Activated T-helper 1 cell treated with anti-CD3 and anti-CD28 coated beads, Interleukin-12 subunit alpha, Interleukin-12 subunit beta, Interleukin-2, Interleukin-4 antibody, amounts not matched to agents 30 ng/mL and 10 ng/mL and 1 ng/mL, durations not matched to agents 14 hours and 24 hours and 36 hours (primary cell): ENCODE results near the gene RIPOR1. TPM values are rescaled to one million over a fixed set of nuclear protein-coding genes. Genes with fewer than 3 reads are reported as not detected.
"Not testable (repeated sequence)": the region's sequence is repeated elsewhere in the genome, so short reads cannot be mapped to it uniquely, and the experiment has no call there.

Experiments used
- DNase-seq: peaks from one replicate; pipeline ENCODE4 v3.0.0; 2021; ENCODE audit warnings: low spot score
- H3K27ac Mint-ChIP-seq: one replicate; pipeline ENCODE4 v1.8.0; 2021; ENCODE audit warnings: mild to moderate bottlenecking, mixed read lengths
- H3K27me3 Mint-ChIP-seq: one replicate; pipeline ENCODE4 v1.8.0; 2022; ENCODE audit warnings: mild to moderate bottlenecking, moderate library complexity, mixed read lengths; ENCODE audit not compliant: insufficient read depth
- H3K36me3 Mint-ChIP-seq: one replicate; pipeline ENCODE4 v1.8.0; 2021; ENCODE audit warnings: low read depth, mixed read lengths
- H3K4me1 Mint-ChIP-seq: one replicate; pipeline ENCODE4 v1.8.0; 2021; ENCODE audit warnings: low read depth, mixed read lengths
- H3K4me3 Mint-ChIP-seq: one replicate; pipeline ENCODE4 v1.8.0; 2021; ENCODE audit warnings: mild to moderate bottlenecking, moderate library complexity, mixed read lengths
- H3K9me3 Mint-ChIP-seq: one replicate; pipeline ENCODE4 v1.8.0; 2021; ENCODE audit warnings: mixed read lengths
- intact Hi-C: fragments of 100-400 bp; cut with micrococcal nuclease; formaldehyde crosslinking; loops from one replicate; pipeline ENCODE4 v1.15.1; 2024
- total RNA-seq: library from RNA; stranded (reverse); gene quantifications from 2 replicates; pipeline ENCODE4 v1.2.3, GENCODE V29; 2022

The RIPOR1 gene, protein sequence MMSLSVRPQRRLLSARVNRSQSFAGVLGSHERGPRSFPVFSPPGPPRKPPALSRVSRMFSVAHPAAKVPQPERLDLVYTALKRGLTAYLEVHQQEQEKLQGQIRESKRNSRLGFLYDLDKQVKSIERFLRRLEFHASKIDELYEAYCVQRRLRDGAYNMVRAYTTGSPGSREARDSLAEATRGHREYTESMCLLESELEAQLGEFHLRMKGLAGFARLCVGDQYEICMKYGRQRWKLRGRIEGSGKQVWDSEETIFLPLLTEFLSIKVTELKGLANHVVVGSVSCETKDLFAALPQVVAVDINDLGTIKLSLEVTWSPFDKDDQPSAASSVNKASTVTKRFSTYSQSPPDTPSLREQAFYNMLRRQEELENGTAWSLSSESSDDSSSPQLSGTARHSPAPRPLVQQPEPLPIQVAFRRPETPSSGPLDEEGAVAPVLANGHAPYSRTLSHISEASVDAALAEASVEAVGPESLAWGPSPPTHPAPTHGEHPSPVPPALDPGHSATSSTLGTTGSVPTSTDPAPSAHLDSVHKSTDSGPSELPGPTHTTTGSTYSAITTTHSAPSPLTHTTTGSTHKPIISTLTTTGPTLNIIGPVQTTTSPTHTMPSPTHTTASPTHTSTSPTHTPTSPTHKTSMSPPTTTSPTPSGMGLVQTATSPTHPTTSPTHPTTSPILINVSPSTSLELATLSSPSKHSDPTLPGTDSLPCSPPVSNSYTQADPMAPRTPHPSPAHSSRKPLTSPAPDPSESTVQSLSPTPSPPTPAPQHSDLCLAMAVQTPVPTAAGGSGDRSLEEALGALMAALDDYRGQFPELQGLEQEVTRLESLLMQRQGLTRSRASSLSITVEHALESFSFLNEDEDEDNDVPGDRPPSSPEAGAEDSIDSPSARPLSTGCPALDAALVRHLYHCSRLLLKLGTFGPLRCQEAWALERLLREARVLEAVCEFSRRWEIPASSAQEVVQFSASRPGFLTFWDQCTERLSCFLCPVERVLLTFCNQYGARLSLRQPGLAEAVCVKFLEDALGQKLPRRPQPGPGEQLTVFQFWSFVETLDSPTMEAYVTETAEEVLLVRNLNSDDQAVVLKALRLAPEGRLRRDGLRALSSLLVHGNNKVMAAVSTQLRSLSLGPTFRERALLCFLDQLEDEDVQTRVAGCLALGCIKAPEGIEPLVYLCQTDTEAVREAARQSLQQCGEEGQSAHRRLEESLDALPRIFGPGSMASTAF
- total RNA-seq, result 26.3 and 27.1 TPM in 2 replicates

DNA sequence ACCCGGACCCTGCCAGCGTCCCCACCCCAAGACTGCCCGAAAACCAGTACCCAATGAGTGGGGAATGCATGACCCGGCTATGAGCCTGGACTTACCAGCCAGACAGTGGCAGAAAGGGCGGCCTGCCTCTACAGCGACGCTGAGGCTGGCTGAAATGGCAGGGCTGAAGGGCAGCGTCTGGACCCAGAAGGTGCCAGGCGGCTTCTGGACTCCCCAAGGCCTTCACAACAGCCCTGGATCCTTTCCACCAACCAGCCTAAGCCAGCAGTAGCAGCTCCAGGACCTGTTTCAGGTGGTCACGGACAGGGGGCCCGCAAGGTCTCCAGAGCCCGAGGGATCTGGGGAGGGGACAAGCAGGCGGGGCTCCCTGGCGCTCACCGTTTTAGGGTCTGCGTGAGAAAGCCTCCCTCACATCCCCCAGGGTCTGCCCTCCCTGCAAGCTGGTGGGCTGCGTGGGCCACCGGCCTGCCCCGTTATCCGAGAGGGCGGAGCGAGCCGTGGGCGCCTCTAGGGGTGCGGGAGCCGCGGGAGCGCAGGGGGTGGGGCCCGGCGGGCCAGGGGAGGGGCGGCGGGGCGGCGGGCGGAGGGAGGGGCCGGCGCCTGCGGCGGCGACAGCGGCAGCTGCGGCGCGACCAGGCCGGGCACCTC, at the start of gene RIPOR1:
Gene RIPOR1 (plus strand): TSS at position 608 of the 648 bp plus-strand sequence. CDS start 9,618 bp downstream, outside the sequence.
- Mint-ChIP-seq H3K4me3 (peak within 1 kb of the TSS; percentile 80), H3K27me3 (peaks cover 40% of the 10 kb centered on the region), H3K4me1 (peaks cover 12% of the 10 kb centered on the region), H3K9me3 (no peaks in the 10 kb centered on the region), H3K36me3 (peaks cover 3% of the 10 kb centered on the region), H3K27ac (no peak within 1 kb of the TSS)
- intact Hi-C loops, result loop anchor here (1.0 to 10.0 kb wide), 2 partner anchors 9 to 276 kb away; partner anchors contain the start of genes RANBP10 and TSNAXIP1
- peak; percentile 34 for DNase-seq

DNA sequence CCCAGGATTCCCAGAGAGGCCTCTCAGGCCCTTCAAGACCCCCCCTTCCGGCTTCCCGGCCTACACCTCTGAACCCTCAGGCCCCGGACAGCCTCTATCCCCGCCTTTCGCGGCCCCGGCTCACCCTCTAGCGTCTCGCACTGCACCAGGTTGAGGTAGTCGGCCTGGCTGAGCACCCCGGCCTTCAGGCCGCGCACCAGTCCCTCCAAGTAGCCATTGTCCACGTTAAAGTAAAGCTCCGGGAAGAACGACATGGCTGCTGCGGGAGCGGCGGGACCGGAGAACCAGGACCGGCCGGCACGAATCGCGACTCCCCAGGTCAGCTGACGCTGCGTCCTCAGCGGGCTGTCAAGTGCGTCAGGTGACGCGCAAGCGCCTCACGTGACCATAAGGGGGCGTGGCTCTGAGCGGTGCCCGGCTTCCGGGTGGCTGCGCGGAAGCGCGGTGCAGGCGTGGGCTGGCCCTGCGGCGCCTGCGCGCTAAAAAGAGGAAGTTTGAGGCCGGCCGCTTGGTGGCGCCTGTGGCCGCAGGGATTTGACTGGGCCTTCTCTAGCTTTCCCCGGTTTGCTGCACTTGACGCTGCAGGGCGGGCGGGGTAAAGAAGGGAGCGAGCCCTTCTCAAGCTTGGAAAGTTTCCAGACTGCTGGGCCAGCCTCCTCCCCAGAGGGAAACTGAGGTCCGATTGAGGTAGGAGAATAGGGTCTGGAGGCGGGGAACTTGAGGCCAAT, 47.6 kb upstream of the RIPOR1 start, which contains the start of gene ATP6V0D1:
Gene ATP6V0D1 (minus strand): TSS at position 325 of the 728 bp plus-strand sequence. CDS start 71 bp downstream, at position 254.
- peak; percentile 99 for DNase-seq
- H3K27ac Mint-ChIP-seq, result peak within 1 kb of the TSS; percentile 97
- peaks cover 6% of the 10 kb centered on the region for H3K36me3 Mint-ChIP-seq
- intact Hi-C loops, result loop anchor here (1.0 to 2.0 kb wide), 14 partner anchors 13 to 601 kb away; partner anchors contain the start of genes ACD, CARMIL2, CENPT and CTCF
- H3K9me3 Mint-ChIP-seq, result no peaks in the 10 kb centered on the region
- H3K27me3 Mint-ChIP-seq, result no peaks in the 10 kb centered on the region
- peaks cover 17% of the 10 kb centered on the region for H3K4me1 Mint-ChIP-seq
- peak within 1 kb of the TSS; percentile 89 for H3K4me3 Mint-ChIP-seq

DNA sequence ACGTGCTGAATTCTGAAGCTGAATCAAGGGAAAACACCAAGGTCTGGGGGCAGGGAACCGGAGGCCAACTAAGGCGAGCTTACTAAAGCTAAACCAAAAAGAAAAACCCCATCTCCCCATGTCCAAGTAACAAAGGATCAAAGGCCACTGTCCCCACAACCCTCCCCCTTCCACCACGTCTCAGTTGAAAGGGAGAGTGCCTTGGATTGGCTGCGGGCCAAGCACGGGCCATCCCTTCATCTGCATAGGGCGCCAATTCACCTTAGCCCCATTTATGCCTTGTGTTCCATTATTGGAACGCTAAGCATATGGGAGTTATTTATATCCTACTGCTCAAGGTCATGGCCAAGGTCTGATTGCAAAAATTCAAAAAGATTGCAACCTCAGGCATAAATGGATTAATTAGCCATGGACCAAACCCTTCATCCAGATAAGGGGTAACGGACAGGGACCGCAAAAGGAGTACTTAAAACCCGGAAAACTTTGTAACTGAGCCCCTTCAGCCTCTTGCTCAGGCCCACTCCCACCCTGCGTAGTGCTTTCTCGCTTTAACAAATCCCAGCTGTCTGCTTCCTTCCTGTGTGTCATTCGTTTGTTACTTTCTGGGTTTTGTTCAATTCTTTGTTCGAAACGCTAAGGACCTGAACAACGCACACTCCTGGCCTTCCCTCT, 46.9 kb upstream of the RIPOR1 start:
- Mint-ChIP-seq H3K36me3 (peaks cover 6% of the 10 kb centered on the region), H3K9me3 (no peaks in the 10 kb centered on the region)
- intact Hi-C loops, result loop anchor here (1.0 to 2.0 kb wide), 14 partner anchors 13 to 601 kb away; partner anchors contain the start of genes ACD, CARMIL2, CENPT and CTCF

DNA sequence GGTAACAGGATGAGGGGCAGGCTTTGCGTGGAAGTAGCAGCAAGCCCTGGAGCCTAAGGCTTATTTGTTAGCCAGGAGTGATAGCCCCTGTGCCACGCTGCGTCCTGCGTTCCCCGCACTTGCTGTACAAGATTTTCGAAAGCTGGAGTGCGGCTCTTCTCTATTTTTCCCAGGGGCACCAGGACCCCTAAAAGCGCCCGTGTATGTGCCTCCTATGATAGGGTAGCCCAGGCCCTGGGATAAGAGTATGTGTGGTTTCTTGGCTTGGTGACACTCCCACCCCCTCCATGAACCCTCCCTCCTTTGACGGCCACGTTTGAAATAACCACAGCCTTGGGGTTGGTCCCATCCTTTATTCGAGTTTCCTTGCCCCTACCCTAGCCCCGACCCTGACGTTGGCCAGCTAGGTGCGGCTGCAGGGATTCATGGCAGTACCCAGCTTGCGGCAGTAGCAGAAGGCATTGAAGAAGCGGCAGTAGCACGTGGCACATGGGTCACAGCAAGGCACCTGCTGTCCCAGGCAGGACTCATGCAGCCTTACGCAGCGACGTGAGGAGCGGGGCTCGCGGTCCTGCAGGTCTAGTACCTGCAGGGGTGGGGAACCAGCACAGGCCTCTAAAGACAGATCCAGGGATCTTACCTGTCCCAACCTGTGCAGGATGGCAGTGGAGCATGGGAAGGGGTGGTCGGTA, 46.2 kb upstream of the RIPOR1 start:
- H3K27ac Mint-ChIP-seq, result peak overlapping the region; percentile 97
- no peaks in the 10 kb centered on the region for H3K27me3 Mint-ChIP-seq
- H3K4me1 Mint-ChIP-seq, result peaks cover 17% of the 10 kb centered on the region
- H3K9me3 Mint-ChIP-seq, result no peaks in the 10 kb centered on the region
- H3K36me3 Mint-ChIP-seq, result peaks cover 6% of the 10 kb centered on the region
- DNase-seq, result no peak
- peak overlapping the region; percentile 89 for H3K4me3 Mint-ChIP-seq
- intact Hi-C loops, result no loop called here

More for the DNA sequence above, 46.9 kb upstream of the RIPOR1 start:
- peak overlapping the region; percentile 89 for H3K4me3 Mint-ChIP-seq
- peak; percentile 44 for DNase-seq
- H3K4me1 Mint-ChIP-seq, result peaks cover 17% of the 10 kb centered on the region
- H3K27me3 Mint-ChIP-seq, result no peaks in the 10 kb centered on the region
- peak overlapping the region; percentile 97 for H3K27ac Mint-ChIP-seq

DNA sequence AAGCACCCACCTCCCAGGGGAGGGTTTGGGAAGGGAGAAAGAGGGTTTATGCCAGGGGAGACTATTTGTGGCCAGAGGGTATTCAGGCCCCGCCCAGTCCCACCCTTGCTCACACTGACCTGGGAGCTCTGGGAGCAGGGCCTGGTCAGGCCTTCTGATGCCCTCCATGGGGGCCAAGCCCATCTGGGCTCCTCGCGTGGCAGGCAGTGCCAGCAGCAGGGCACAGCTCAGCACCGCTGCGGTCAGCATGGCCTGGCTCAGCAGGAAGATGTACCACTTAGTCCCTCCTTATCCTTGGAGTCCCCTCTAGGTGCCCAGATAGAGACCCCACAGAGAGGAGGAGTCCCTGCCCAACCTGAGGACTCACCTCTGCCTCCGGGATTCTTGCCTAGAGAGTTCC, 45.5 kb upstream of the RIPOR1 start, which contains the start of gene AGRP:
Gene AGRP (minus strand): TSS at position 398 of the 400 bp plus-strand sequence. CDS start 149 bp downstream, at position 249.
- no peaks in the 10 kb centered on the region for H3K27me3 Mint-ChIP-seq
- H3K4me1 Mint-ChIP-seq, result peaks cover 22% of the 10 kb centered on the region
- peaks cover 6% of the 10 kb centered on the region for H3K36me3 Mint-ChIP-seq
- peak within 1 kb of the TSS; percentile 97 for H3K27ac Mint-ChIP-seq
- H3K9me3 Mint-ChIP-seq, result no peaks in the 10 kb centered on the region
- intact Hi-C loops, result no loop called here
- no peak for DNase-seq
- H3K4me3 Mint-ChIP-seq, result peak within 1 kb of the TSS; percentile 89

DNA sequence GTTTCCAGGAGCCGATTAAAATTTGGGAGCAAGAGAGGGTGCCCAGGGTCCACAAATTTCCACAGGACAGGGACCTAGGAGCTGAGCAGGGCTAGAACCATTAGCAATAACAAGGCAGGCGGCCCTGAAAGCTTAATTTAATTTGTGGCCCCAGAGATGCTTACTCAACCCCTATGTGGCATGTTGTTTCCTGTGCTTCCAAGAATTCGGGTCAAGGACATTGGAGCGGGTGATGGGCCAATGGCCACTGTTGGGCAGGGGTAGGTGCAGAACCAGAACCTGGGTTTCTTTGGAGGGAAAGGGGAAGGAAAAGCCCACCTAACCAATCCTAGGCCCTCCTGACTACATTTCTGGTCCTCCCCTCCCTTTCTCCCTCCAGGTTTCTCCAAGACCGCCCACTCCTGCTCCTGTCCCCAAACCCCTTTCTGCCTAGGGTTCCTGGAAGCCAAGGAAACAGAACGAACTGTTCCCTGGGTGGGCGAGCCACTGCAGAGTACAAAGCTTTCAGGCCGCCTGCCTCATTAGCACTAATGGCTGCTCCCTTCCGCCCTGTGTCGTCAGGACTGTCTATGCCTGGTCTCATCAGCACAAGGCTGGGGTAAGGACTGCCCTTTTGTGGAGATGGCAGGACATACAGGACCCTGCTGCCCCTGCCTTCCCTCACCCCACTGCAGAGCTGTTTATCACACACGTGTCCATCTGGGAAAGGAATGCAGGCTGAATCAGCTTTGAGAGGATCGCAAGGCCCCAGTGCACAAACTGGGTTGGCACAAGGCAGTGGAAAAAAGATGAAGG, 44.7 kb upstream of the RIPOR1 start:
- H3K4me3 Mint-ChIP-seq, result peak overlapping the region; percentile 30
- H3K27ac Mint-ChIP-seq, result peak overlapping the region; percentile 61
- DNase-seq, result no peak
- H3K36me3 Mint-ChIP-seq, result peaks cover 6% of the 10 kb centered on the region
- H3K9me3 Mint-ChIP-seq, result no peaks in the 10 kb centered on the region
- no peaks in the 10 kb centered on the region for H3K27me3 Mint-ChIP-seq
- intact Hi-C loops, result no loop called here
- peaks cover 24% of the 10 kb centered on the region for H3K4me1 Mint-ChIP-seq

DNA sequence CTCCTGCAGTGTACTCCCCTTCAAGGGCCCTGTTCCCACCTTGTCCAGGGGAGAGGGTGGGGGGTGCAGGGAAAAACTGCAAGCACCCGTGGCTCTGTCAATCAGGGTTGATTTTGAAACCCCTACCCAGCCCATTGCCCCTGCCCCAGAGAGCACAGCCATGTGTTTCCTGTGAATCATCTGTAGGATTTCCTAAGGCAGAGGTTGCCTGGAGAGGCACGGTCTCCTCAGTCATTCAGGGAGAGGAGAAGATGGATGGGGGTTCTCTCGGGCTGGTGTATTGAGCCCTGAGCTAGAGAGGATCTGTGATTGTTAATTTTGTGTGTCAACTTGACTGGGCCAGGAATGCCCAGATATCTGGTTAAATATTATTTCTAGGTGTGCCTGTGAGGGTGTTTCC, 41.8 kb upstream of the RIPOR1 start:
- DNase-seq, result no peak
- Mint-ChIP-seq H3K4me3 (no peak overlapping the region), H3K27ac (no peak overlapping the region), H3K36me3 (peaks cover 7% of the 10 kb centered on the region), H3K27me3 (no peaks in the 10 kb centered on the region), H3K9me3 (no peaks in the 10 kb centered on the region), H3K4me1 (peaks cover 21% of the 10 kb centered on the region)
- intact Hi-C loops, result no loop called here

DNA sequence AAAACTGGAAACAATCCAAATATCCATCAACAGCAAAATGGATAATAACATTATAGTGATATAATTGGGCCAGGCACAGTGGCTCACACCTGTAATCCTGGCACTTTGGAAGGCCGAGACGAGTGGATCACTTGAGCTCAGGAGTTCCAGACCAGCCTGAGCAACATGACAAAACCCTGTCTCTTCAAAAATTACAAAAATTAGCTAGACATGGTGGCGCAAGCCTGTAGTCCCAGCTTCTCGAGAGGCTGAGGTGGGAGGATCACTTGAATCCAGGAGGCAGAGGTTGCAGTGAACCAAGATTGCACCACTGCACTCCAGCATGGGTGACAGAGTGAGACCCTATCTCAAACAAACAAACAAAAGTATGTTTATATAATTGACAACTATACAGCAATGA, 41.1 kb upstream of the RIPOR1 start:
- H3K27me3 Mint-ChIP-seq, DNase-seq, H3K9me3 Mint-ChIP-seq, H3K36me3 Mint-ChIP-seq, H3K27ac Mint-ChIP-seq, H3K4me3 Mint-ChIP-seq, intact Hi-C loops: not testable (repeated sequence)
- H3K4me1 Mint-ChIP-seq, result peaks cover 13% of the 10 kb centered on the region

DNA sequence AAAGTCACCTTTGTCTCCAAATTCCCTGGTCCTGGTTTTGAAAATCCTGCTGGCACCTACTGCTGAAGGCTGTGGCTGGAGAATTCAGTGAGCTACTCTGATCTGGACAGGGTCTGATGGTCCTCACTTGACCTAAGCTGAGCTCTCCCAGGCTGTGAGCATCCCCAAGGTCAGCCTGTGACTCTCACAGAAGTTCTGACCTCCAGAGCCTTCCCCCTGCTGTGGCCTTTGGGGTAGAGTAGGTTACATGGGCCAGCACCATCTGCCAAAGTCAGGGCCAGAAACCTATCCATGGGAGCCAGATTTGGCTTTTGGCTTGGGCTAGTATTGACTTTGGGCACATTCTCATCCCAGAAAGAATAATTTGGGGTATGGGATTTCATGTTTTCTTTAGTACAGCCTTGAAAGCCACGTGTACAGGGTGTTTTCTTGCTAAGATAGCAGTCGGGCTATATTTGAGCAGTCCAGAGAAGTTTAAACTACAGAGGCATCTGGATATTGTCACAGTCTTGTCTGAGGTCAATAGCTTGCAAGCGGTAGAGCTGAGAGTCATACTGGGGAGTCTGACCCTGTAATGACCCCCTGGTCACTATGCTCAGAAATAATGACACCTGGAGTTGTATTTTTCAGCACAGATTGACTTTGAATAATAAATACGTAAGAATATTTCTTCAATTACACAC, 39.1 kb upstream of the RIPOR1 start:
- Mint-ChIP-seq H3K4me1 (peaks cover 10% of the 10 kb centered on the region), H3K4me3 (no peak overlapping the region), H3K9me3 (no peaks in the 10 kb centered on the region)

More for the DNA sequence above, 39.1 kb upstream of the RIPOR1 start:
- Mint-ChIP-seq H3K36me3 (peaks cover 2% of the 10 kb centered on the region), H3K27me3 (no peaks in the 10 kb centered on the region), H3K27ac (no peak overlapping the region)
- intact Hi-C loops, result no loop called here
- DNase-seq, result no peak
